GM23338 (cell line): ENCODE results near the gene CCDC127. TPM values are rescaled to one million over a fixed set of nuclear protein-coding genes. Genes with fewer than 3 reads are reported as not detected.

Experiments used
- ATAC-seq: fragments of 200-7000 bp; cut with Tn5 transposase; 3 replicates; pipeline ENCODE4 v1.9.1; 2020
- DNase-seq: peaks from one replicate; pipeline ENCODE4 v3.0.0-alpha.2; 2015; ENCODE audit warnings: low spot score
- H2AFZ ChIP-seq: fragments of 200-600 bp; sonication (generic); 2 replicates; pipeline ENCODE4 v1.8.0; 2016; ENCODE audit warnings: antibody characterized with exemption, mild to moderate bottlenecking, moderate library complexity
- H3F3A ChIP-seq: fragments of 200-600 bp; sonication (generic); replicated peaks from 2 replicates; pipeline ENCODE4 v1.8.0; 2017; ENCODE audit warnings: antibody characterized with exemption, mixed run types, low read depth
- H3K27ac ChIP-seq: fragments of 200-600 bp; sonication (generic); 2 replicates; pipeline ENCODE4 v1.6.1; 2016; ENCODE audit warnings: low read depth
- H3K27me3 ChIP-seq: fragments of 200-600 bp; sonication (generic); 2 replicates; pipeline ENCODE4 v1.8.0; 2016; ENCODE audit warnings: mild to moderate bottlenecking, mixed run types, moderate library complexity; ENCODE audit not compliant: insufficient read depth
- H3K36me3 ChIP-seq: fragments of 200-600 bp; sonication (generic); 2 replicates; pipeline ENCODE4 v1.8.0; 2016; ENCODE audit warnings: mild to moderate bottlenecking; ENCODE audit not compliant: insufficient read depth
- H3K4me1 ChIP-seq: fragments of 200-600 bp; sonication (generic); 2 replicates; pipeline ENCODE4 v1.8.0; 2016; ENCODE audit warnings: mild to moderate bottlenecking, moderate library complexity; ENCODE audit not compliant: insufficient read depth
- H3K4me2 ChIP-seq: fragments of 200-600 bp; sonication (generic); 2 replicates; pipeline ENCODE4 v1.7.1; 2017; ENCODE audit warnings: mixed run types
- H3K4me3 ChIP-seq: fragments of 200-600 bp; sonication (generic); 2 replicates; pipeline ENCODE4 v1.6.1; 2016; ENCODE audit warnings: mixed run types
- H3K79me2 ChIP-seq: fragments of 200-600 bp; sonication (generic); replicated peaks from 2 replicates; pipeline ENCODE4 v1.8.0; 2017; ENCODE audit warnings: mild to moderate bottlenecking; ENCODE audit not compliant: insufficient read depth
- H3K9me2 ChIP-seq: fragments of 200-600 bp; sonication (generic); 2 replicates; pipeline ENCODE4 v1.8.0; 2017; ENCODE audit not compliant: insufficient read depth
- H4K20me1 ChIP-seq: fragments of 200-600 bp; sonication (generic); replicated peaks from 2 replicates; pipeline ENCODE4 v1.8.0; 2017; ENCODE audit warnings: mild to moderate bottlenecking; ENCODE audit not compliant: insufficient read depth
- H3K27ac Mint-ChIP-seq: 2 replicates; pipeline ENCODE4 v1.8.0; 2020; ENCODE audit warnings: inconsistent platforms, mild to moderate bottlenecking, moderate library complexity, mixed read lengths
- H3K27me3 Mint-ChIP-seq: 3 replicates; pipeline ENCODE4 v1.8.0; 2022; ENCODE audit warnings: low read depth, mild to moderate bottlenecking, moderate library complexity, mixed read lengths, inconsistent platforms; ENCODE audit not compliant: insufficient read depth, poor library complexity
- H3K36me3 Mint-ChIP-seq: 3 replicates; pipeline ENCODE4 v1.8.0; 2021; ENCODE audit warnings: low read depth, mild to moderate bottlenecking, inconsistent platforms, moderate library complexity, mixed read lengths
- H3K4me1 Mint-ChIP-seq: 3 replicates; pipeline ENCODE4 v1.8.0; 2020; ENCODE audit warnings: mild to moderate bottlenecking, inconsistent platforms, mixed read lengths
- H3K4me3 Mint-ChIP-seq: 3 replicates; pipeline ENCODE4 v1.8.0; 2021; ENCODE audit warnings: moderate library complexity, mild to moderate bottlenecking, inconsistent platforms, mixed read lengths
- H3K9me3 Mint-ChIP-seq: 3 replicates; pipeline ENCODE4 v1.8.0; 2020; ENCODE audit warnings: moderate library complexity, mild to moderate bottlenecking, inconsistent platforms, mixed read lengths
- CREB1 ChIP-seq: fragments of 250-450 bp; sonication (Bioruptor Pico); IDR thresholded peaks from 2 replicates; pipeline ENCODE4 v1.5.0; 2020; ENCODE audit warnings: low read depth, mild to moderate bottlenecking, moderate library complexity
- ETS1 ChIP-seq: IDR thresholded peaks from 2 replicates; pipeline ENCODE4 v1.6.1; 2016; ENCODE audit warnings: antibody characterized with exemption
- EZH2 ChIP-seq: fragments of 200-600 bp; sonication (generic); IDR thresholded peaks from one replicate; pipeline ENCODE4 v1.8.0; 2017; ENCODE audit warnings: antibody characterized with exemption, mild to moderate bottlenecking, low read depth; ENCODE audit not compliant: unreplicated experiment
- EZH2phosphoT487 ChIP-seq: fragments of 200-600 bp; sonication (generic); IDR thresholded peaks from one replicate; pipeline ENCODE4 v1.8.1; 2018; ENCODE audit warnings: antibody characterized with exemption; ENCODE audit not compliant: unreplicated experiment
- JUNB ChIP-seq: IDR thresholded peaks from one replicate; pipeline ENCODE4 v1.6.1; 2016; ENCODE audit warnings: antibody characterized with exemption; ENCODE audit not compliant: unreplicated experiment
- REST ChIP-seq: IDR thresholded peaks from one replicate; pipeline ENCODE4 v1.6.1; 2018; ENCODE audit warnings: antibody characterized with exemption; ENCODE audit not compliant: unreplicated experiment
- ZNF331 ChIP-seq: fragments of 250-450 bp; sonication (Bioruptor Pico); IDR thresholded peaks from 2 replicates; pipeline ENCODE4 v1.5.0; 2020; ENCODE audit warnings: low read depth, mild to moderate bottlenecking, moderate library complexity
- ZNF462 ChIP-seq: fragments of 250-450 bp; sonication (Bioruptor Pico); IDR thresholded peaks from 2 replicates; pipeline ENCODE4 v1.5.0; 2020; ENCODE audit warnings: mild to moderate bottlenecking, moderate library complexity
- polyA plus RNA-seq: library from polyadenylated mRNA; unstranded; fragments of >200 nt; fragmentation: Nextera tagmentation; extraction: Ambion mirVana; gene quantifications from 2 replicates; pipeline ENCODE4 v1.2.1, GENCODE V29; 2016
- total RNA-seq: library from RNA; depleted of rRNA; stranded (reverse); fragments of >200 nt; shearing (Covaris generic); gene quantifications from 2 replicates; pipeline ENCODE4 v1.2.3, GENCODE V29; 2014

CCDC127 gene
- total and polyA plus RNA-seq, 2 experiments from 2014 or later, result 6.0 to 7.2 TPM

GRCh38 chr5:169071-169727 is 48.8 kb downstream of the CCDC127 start (continued):
- no peak for TF ChIP-seq ZNF462 (CRISPR knock-in tag)
- TF ChIP-seq EZH2, result no peak
- no peak for TF ChIP-seq ETS1

GRCh38 chr5:167982-168660 is 49.8 kb downstream of the CCDC127 start:
- Histone ChIP-seq H3K27me3 (no peaks in the 10 kb centered on the region), H3K79me2 (no peaks in the 10 kb centered on the region), H3F3A (peaks cover 8% of the 10 kb centered on the region; the same call in 1 of the 2 replicates), H4K20me1 (no peaks in the 10 kb centered on the region; the same call in 1 of the 2 replicates), H3K36me3 (no peaks in the 10 kb centered on the region), H3K4me1 (no peaks in the 10 kb centered on the region), H3K4me2 (no peak overlapping the region), H3K9me2 (no peaks in the 10 kb centered on the region), H3K27ac (0 out of 2 replicates have a peak overlapping the region, but pooled peaks have one; percentile 39), H2AFZ (no peak overlapping the region), H3K4me3 (no peak overlapping the region)
- no peak overlapping the region for H3K4me3 Mint-ChIP-seq
- DNase-seq, result no peak
- H3K9me3 Mint-ChIP-seq, result peaks cover 19% of the 10 kb centered on the region
- peaks cover 15% of the 10 kb centered on the region for H3K27me3 Mint-ChIP-seq
- peaks cover 5% of the 10 kb centered on the region; the same call in 1 of the 3 replicates for H3K4me1 Mint-ChIP-seq
- no peak for ATAC-seq
- peaks cover 42% of the 10 kb centered on the region for H3K36me3 Mint-ChIP-seq
- no peak overlapping the region for H3K27ac Mint-ChIP-seq
- TF ChIP-seq REST, result no peak
- TF ChIP-seq ETS1, result no peak
- TF ChIP-seq EZH2, result no peak
- no peak for TF ChIP-seq EZH2phosphoT487
- no peak for TF ChIP-seq JUNB
- no peak for TF ChIP-seq CREB1 (CRISPR knock-in tag)
- no peak for TF ChIP-seq ZNF331 (CRISPR knock-in tag)
